GM12878 (cell line): Measurements from ENCODE around the gene PEX11A. TPM values are rescaled to one million over a fixed set of nuclear protein-coding genes. Genes with fewer than 3 reads are reported as not detected.
A peak's percentile ranks its signal among the peaks of the same experiment; 100 is the strongest.

Experiments
- ATAC-seq: fragments of 200-7000 bp; cut with Tn5 transposase; 3 replicates; pipeline ENCODE4 v1.9.1; 2020; ENCODE audit warnings: mild to moderate bottlenecking, moderate library complexity
- BruUV-seq: library from RNA; stranded (reverse); fragments of 400-500 nt; replicated peaks from 2 replicates; lab custom pipeline; 2021; lab: Mats Ljungman, UMichigan
- CTCF ChIA-PET: fragments of 300-600 bp; sonication (Branson Sonifier 250); formaldehyde crosslinking; extraction: SDS; loops from one replicate; lab custom pipeline; 2021; ENCODE audit warnings: inconsistent platforms; lab: Yijun Ruan, JAX
- POLR2A ChIA-PET: fragments of 350-600 bp; formaldehyde crosslinking; extraction: SDS; loops from one replicate; lab custom pipeline; 2021; ENCODE audit warnings: inconsistent platforms; lab: Charles Lee
- RAD21 ChIA-PET: fragments of 300-600 bp; sonication (Branson Sonifier 250); formaldehyde crosslinking; loops from one replicate; lab custom pipeline; 2023; ENCODE audit warnings: antibody characterized with exemption; ENCODE audit not compliant: unreplicated experiment; lab: Charles Lee
- SMC1A ChIA-PET: fragments of 300-600 bp; sonication (Branson Sonifier 250); formaldehyde crosslinking; loops from one replicate; lab custom pipeline; 2023; ENCODE audit not compliant: unreplicated experiment, uncharacterized antibody; lab: Charles Lee
- DNase-seq: peaks from one replicate; pipeline ENCODE4 v3.0.0-alpha.2; 2011; ENCODE audit warnings: low read depth, low spot score
- FAIRE-seq: peaks from 3 replicates; lab custom pipeline; 2011; peaks lifted over from hg19 to GRCh38; lab: Jason Lieb, UNC
- H2AFZ ChIP-seq: 2 replicates; pipeline ENCODE4 v1.6.0; 2011; ENCODE audit warnings: low read depth, low read length, control low read depth; ENCODE audit not compliant: control insufficient read depth
- H3K27ac ChIP-seq: 2 replicates; pipeline ENCODE4 v1.5.1; 2011; ENCODE audit warnings: control low read depth; ENCODE audit not compliant: control insufficient read depth, insufficient read depth
- H3K27me3 ChIP-seq, 2 experiments: replicated peaks in 1 of 2; 2 replicates each; pipeline versions ENCODE4 v1.6.0 to v1.6.1; 2011; ENCODE audit warnings: low read length in 1 of 2; ENCODE audit not compliant: control insufficient read depth in 2 of 2, insufficient read depth in 2 of 2
- H3K36me3 ChIP-seq, 2 experiments: 2 replicates each; pipeline ENCODE4 v1.5.1; 2011; ENCODE audit warnings: low read length in 1 of 2; ENCODE audit not compliant: control insufficient read depth in 2 of 2, insufficient read depth in 2 of 2
- H3K4me1 ChIP-seq: 2 replicates; pipeline ENCODE4 v1.6.1; 2011; ENCODE audit warnings: mild to moderate bottlenecking, low read length, moderate library complexity, mixed read lengths; ENCODE audit not compliant: control insufficient read depth, insufficient read depth
- H3K4me2 ChIP-seq: 2 replicates; pipeline ENCODE4 v1.6.0; 2011; ENCODE audit warnings: control low read depth; ENCODE audit not compliant: control insufficient read depth, insufficient read depth
- H3K4me3 ChIP-seq: fragments of 200-600 bp; sonication (generic); 2 replicates; pipeline ENCODE4 v1.5.1; 2016
- H3K79me2 ChIP-seq: 2 replicates; pipeline ENCODE4 v1.6.0; 2011; ENCODE audit warnings: low read length; ENCODE audit not compliant: control insufficient read depth, insufficient read depth
- H3K9ac ChIP-seq: 2 replicates; pipeline ENCODE4 v1.8.0; 2011; ENCODE audit warnings: low read length, control low read depth, mixed read lengths; ENCODE audit not compliant: control insufficient read depth, insufficient read depth
- H3K9me3 ChIP-seq: replicated peaks from 3 replicates; pipeline ENCODE4 v1.5.1; 2011; ENCODE audit warnings: mild to moderate bottlenecking, low read length; ENCODE audit not compliant: control insufficient read depth, insufficient read depth
- H4K20me1 ChIP-seq: 2 replicates; pipeline ENCODE4 v1.6.0; 2011; ENCODE audit not compliant: control insufficient read depth, insufficient read depth
- JUND ChIP-seq: IDR thresholded peaks from 2 replicates; pipeline ENCODE4 v1.6.1; 2012; ENCODE audit warnings: low read depth, mild to moderate bottlenecking, low read length, improper control_type of control experiment, moderate library complexity
- POLR2A ChIP-seq: IDR thresholded peaks from 2 replicates; pipeline ENCODE4 v1.6.1; 2011; ENCODE audit warnings: low read depth, mild to moderate bottlenecking, low read length
- WGBS: methylation state at CpG from one replicate; pipeline ENCODE4 v1.1.6; 2016; ENCODE audit warnings: low lambda C conversion rate; ENCODE audit not compliant: insufficient replicate concordance, insufficient coverage; ENCODE audit errors: missing lambda C conversion rate; 5-methylcytosine and 5-hydroxymethylcytosine counted together
- in situ Hi-C: fragments of 300-500 bp; cut with MboI; formaldehyde crosslinking; loops from 9 replicates; pipeline ENCODE4 v1.14.3; 2018; ENCODE audit warnings: mixed read lengths
- intact Hi-C: fragments of 100-400 bp; cut with micrococcal nuclease; formaldehyde crosslinking; loops from one replicate; pipeline ENCODE4 v1.14.2; 2022; ENCODE audit not compliant: unreplicated experiment
- polyA plus RNA-seq, 11 experiments: library from polyadenylated mRNA; depleted of rRNA in 4 of 11; unstranded in 6 of 11; stranded (reverse) in 5 of 11; fragments of >200 nt; fragmentation: Nextera tagmentation in 4 of 11; fragmentation: Illumina TruSeq in 1 of 11; extraction: Ambion mirVana in 4 of 11; extraction: Trizol in 1 of 11; gene quantifications; 1 replicate in 1 of 11; 2 replicates in 10 of 11; pipeline versions ENCODE4 v1.2.1 to v1.2.3, GENCODE V29; 2011 to 2016; ENCODE audit warnings: inconsistent platforms in 2 of 11, missing spikeins in 2 of 11, low read depth in 1 of 11
- small RNA-seq: library from RNA; depleted of rRNA; stranded (forward); fragments of <200 nt; gene quantifications from one replicate; pipeline ENCODE3, GENCODE V24; 2014
- total RNA-seq, 4 experiments: library from RNA; depleted of rRNA in 3 of 4; stranded (reverse); fragments of >200 nt in 3 of 4; fragmentation: Illumina TruSeq in 1 of 4; extraction: Trizol in 1 of 4; gene quantifications; 2 replicates each; pipeline versions ENCODE4 v1.2.1 to v1.2.3, GENCODE V29; 2013 to 2021

The PEX11A gene
- total and polyA plus RNA-seq, 10 of the 15 experiments (the other 5 are each of a cell fraction or from before 2014, with no cell fraction given): 1.4 to 2.8 (median 2.0) TPM

DNA sequence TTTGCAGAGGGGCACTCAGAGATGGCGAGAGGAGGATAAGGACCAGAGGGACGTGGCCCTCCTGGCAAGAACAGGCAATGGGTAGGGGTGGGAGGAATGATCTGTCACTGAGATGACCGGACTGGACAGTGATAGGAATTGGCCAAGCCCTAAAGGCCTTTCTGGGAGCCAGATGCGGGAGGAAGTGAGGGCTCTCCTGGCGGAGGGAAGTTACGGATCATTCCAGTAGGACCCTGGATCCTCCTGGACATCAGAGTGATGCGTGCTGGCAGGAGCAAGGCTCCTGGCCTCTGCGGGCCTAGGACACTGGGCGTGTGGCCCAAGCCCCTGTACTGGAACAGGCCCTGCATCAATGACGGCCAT lies 58.7 kb downstream of the PEX11A start:
- no peaks in the 10 kb centered on the region for H3K27me3 ChIP-seq
- H3K79me2 ChIP-seq: no peaks in the 10 kb centered on the region
- H3K9me3 ChIP-seq: no peaks in the 10 kb centered on the region; the same call in 2 of the 3 replicates
- H3K4me2 ChIP-seq: no peak overlapping the region
- ChIA-PET CTCF (no interaction called here), SMC1A (no interaction called here), POLR2A (no interaction called here), RAD21 (no interaction called here)
- 90% methylated on average over 10 of the region's 10 CpGs for WGBS
- no peaks in the 10 kb centered on the region for H3K4me1 ChIP-seq
- BruUV-seq: no TSS peak
- TF ChIP-seq POLR2A (0 out of 2 replicates have a peak, but pooled peaks have one; percentile 26), JUND (no peak)
- in situ Hi-C loops: no loop called here
- no peak overlapping the region for H3K27ac ChIP-seq
- intact Hi-C loops: no loop called here
- ATAC-seq: no peak; the same call in 2 of the 3 replicates
- no peak for FAIRE-seq
- H4K20me1 ChIP-seq: no peaks in the 10 kb centered on the region
- no peak overlapping the region for H2AFZ ChIP-seq
- no peak overlapping the region for H3K9ac ChIP-seq
- DNase-seq: no peak
- H3K4me3 ChIP-seq: no peak overlapping the region
- H3K36me3 ChIP-seq: peaks cover 12 to 27% of the 10 kb centered on the region in 2 experiments

Small RNAs within 50 kb of the gene (small RNA-seq; reads per million reads assigned to genes)
- gene RNU6-132P: not detected

Other genes starting within 250 kb of the PEX11A start
Only the 7 nearest of the 10 such genes appear.
- gene TICRR, start 115.3 kb downstream of the PEX11A start, total RNA-seq (2014; rRNA removed): 11.4 and 12.6 TPM in 2 replicates
- 10.6 and 11.0 TPM in 2 replicates for gene TICRR, start 115.3 kb downstream of the PEX11A start, total RNA-seq (2014; rRNA removed; fragmentation: Illumina TruSeq; extraction: Trizol)
- 18.8 and 21.5 TPM in 2 replicates for gene TICRR, start 115.3 kb downstream of the PEX11A start, total RNA-seq (2021)
- 9.4 and 11.9 TPM in 2 replicates for gene TICRR, start 115.3 kb downstream of the PEX11A start, polyA plus RNA-seq (2011; rRNA removed)
- 14.8 and 16.8 TPM in 2 replicates for gene TICRR, start 115.3 kb downstream of the PEX11A start, polyA plus RNA-seq (2014; fragmentation: Illumina TruSeq; extraction: Trizol)
- gene TICRR, start 115.3 kb downstream of the PEX11A start, polyA plus RNA-seq (2014; fragmentation: Nextera tagmentation; extraction: Ambion mirVana): 1 to 10 TPM in 1 of 2 experiments, under 1 TPM in 1; 0.58 to 1.1 TPM
- gene TICRR, start 115.3 kb downstream of the PEX11A start, polyA plus RNA-seq (2014; rRNA removed): 14.0 and 14.8 TPM in 2 replicates
- 10 to 100 TPM in 1 of 2 experiments, 1 to 10 TPM in 1; 9.3 to 10.3 TPM for gene TICRR, start 115.3 kb downstream of the PEX11A start, polyA plus RNA-seq (2016; fragmentation: Nextera tagmentation; extraction: Ambion mirVana)
- 0.05 and 0.11 TPM in 2 replicates for gene KIF7, start 35.3 kb downstream of the PEX11A start, total RNA-seq (2014; rRNA removed)
- gene KIF7, start 35.3 kb downstream of the PEX11A start, total RNA-seq (2014; rRNA removed; fragmentation: Illumina TruSeq; extraction: Trizol): 0.04 TPM in 1 of 2 replicates, not detected in the other
- gene KIF7, start 35.3 kb downstream of the PEX11A start, total RNA-seq (2021): 0.16 and 0.36 TPM in 2 replicates
- 0.14 and 0.26 TPM in 2 replicates for gene KIF7, start 35.3 kb downstream of the PEX11A start, polyA plus RNA-seq (2011; rRNA removed)
- 0.01 TPM in 1 of 2 replicates, not detected in the other for gene KIF7, start 35.3 kb downstream of the PEX11A start, polyA plus RNA-seq (2014; fragmentation: Illumina TruSeq; extraction: Trizol)
- not detected for gene KIF7, start 35.3 kb downstream of the PEX11A start, polyA plus RNA-seq (2014; fragmentation: Nextera tagmentation; extraction: Ambion mirVana)
- 0.09 and 0.18 TPM in 2 replicates for gene KIF7, start 35.3 kb downstream of the PEX11A start, polyA plus RNA-seq (2014; rRNA removed)
- gene KIF7, start 35.3 kb downstream of the PEX11A start, polyA plus RNA-seq (2016; fragmentation: Nextera tagmentation; extraction: Ambion mirVana): under 1 TPM; 0.04 to 0.11 TPM
- gene PLIN1, start 11.4 kb downstream of the PEX11A start, total RNA-seq (2014; rRNA removed): 0.11 TPM in 1 of 2 replicates, not detected in the other
- gene PLIN1, start 11.4 kb downstream of the PEX11A start, total RNA-seq (2014; rRNA removed; fragmentation: Illumina TruSeq; extraction: Trizol): not detected in 2 replicates
- 0.08 TPM in 1 of 2 replicates, not detected in the other for gene PLIN1, start 11.4 kb downstream of the PEX11A start, total RNA-seq (2021)
- gene PLIN1, start 11.4 kb downstream of the PEX11A start, polyA plus RNA-seq (2011; rRNA removed): 0.24 TPM in 1 of 2 replicates, not detected in the other
- gene PLIN1, start 11.4 kb downstream of the PEX11A start, polyA plus RNA-seq (2014; fragmentation: Illumina TruSeq; extraction: Trizol): not detected in 2 replicates
- under 1 TPM; 0.05 to 0.13 TPM for gene PLIN1, start 11.4 kb downstream of the PEX11A start, polyA plus RNA-seq (2014; fragmentation: Nextera tagmentation; extraction: Ambion mirVana)
- not detected in 2 replicates for gene PLIN1, start 11.4 kb downstream of the PEX11A start, polyA plus RNA-seq (2014; rRNA removed)
- not detected for gene PLIN1, start 11.4 kb downstream of the PEX11A start, polyA plus RNA-seq (2016; fragmentation: Nextera tagmentation; extraction: Ambion mirVana)
- gene WDR93, start 57 bp upstream of the PEX11A start, total RNA-seq (2014; rRNA removed): not detected in 2 replicates
- gene WDR93, start 57 bp upstream of the PEX11A start, total RNA-seq (2014; rRNA removed; fragmentation: Illumina TruSeq; extraction: Trizol): not detected in 2 replicates
- not detected in 2 replicates for gene WDR93, start 57 bp upstream of the PEX11A start, total RNA-seq (2021)
- gene WDR93, start 57 bp upstream of the PEX11A start, polyA plus RNA-seq (2011; rRNA removed): not detected in 2 replicates
- not detected in 2 replicates for gene WDR93, start 57 bp upstream of the PEX11A start, polyA plus RNA-seq (2014; fragmentation: Illumina TruSeq; extraction: Trizol)
- not detected for gene WDR93, start 57 bp upstream of the PEX11A start, polyA plus RNA-seq (2014; fragmentation: Nextera tagmentation; extraction: Ambion mirVana)
- not detected in 2 replicates for gene WDR93, start 57 bp upstream of the PEX11A start, polyA plus RNA-seq (2014; rRNA removed)
- gene WDR93, start 57 bp upstream of the PEX11A start, polyA plus RNA-seq (2016; fragmentation: Nextera tagmentation; extraction: Ambion mirVana): not detected
- 0.73 and 0.82 TPM in 2 replicates for gene MESP1, start 60.5 kb upstream of the PEX11A start, total RNA-seq (2014; rRNA removed)
- 0.04 and 0.14 TPM in 2 replicates for gene MESP1, start 60.5 kb upstream of the PEX11A start, total RNA-seq (2014; rRNA removed; fragmentation: Illumina TruSeq; extraction: Trizol)
- 0.27 and 1.1 TPM in 2 replicates for gene MESP1, start 60.5 kb upstream of the PEX11A start, total RNA-seq (2021)
- gene MESP1, start 60.5 kb upstream of the PEX11A start, polyA plus RNA-seq (2011; rRNA removed): 0.24 and 0.45 TPM in 2 replicates
- gene MESP1, start 60.5 kb upstream of the PEX11A start, polyA plus RNA-seq (2014; fragmentation: Illumina TruSeq; extraction: Trizol): 0.09 TPM in 1 of 2 replicates, not detected in the other
- not detected for gene MESP1, start 60.5 kb upstream of the PEX11A start, polyA plus RNA-seq (2014; fragmentation: Nextera tagmentation; extraction: Ambion mirVana)
- 0.19 and 0.20 TPM in 2 replicates for gene MESP1, start 60.5 kb upstream of the PEX11A start, polyA plus RNA-seq (2014; rRNA removed)
- under 1 TPM; 0.70 to 1.00 TPM for gene MESP1, start 60.5 kb upstream of the PEX11A start, polyA plus RNA-seq (2016; fragmentation: Nextera tagmentation; extraction: Ambion mirVana)
- not detected in 2 replicates for gene MESP2, start 85.6 kb upstream of the PEX11A start, total RNA-seq (2014; rRNA removed)
- gene MESP2, start 85.6 kb upstream of the PEX11A start, total RNA-seq (2014; rRNA removed; fragmentation: Illumina TruSeq; extraction: Trizol): not detected in 2 replicates
- gene MESP2, start 85.6 kb upstream of the PEX11A start, total RNA-seq (2021): not detected in 2 replicates
- gene MESP2, start 85.6 kb upstream of the PEX11A start, polyA plus RNA-seq (2011; rRNA removed): not detected in 2 replicates
- not detected in 2 replicates for gene MESP2, start 85.6 kb upstream of the PEX11A start, polyA plus RNA-seq (2014; fragmentation: Illumina TruSeq; extraction: Trizol)
- gene MESP2, start 85.6 kb upstream of the PEX11A start, polyA plus RNA-seq (2014; fragmentation: Nextera tagmentation; extraction: Ambion mirVana): not detected
- gene MESP2, start 85.6 kb upstream of the PEX11A start, polyA plus RNA-seq (2014; rRNA removed): 0.04 TPM in 1 of 2 replicates, not detected in the other
- not detected for gene MESP2, start 85.6 kb upstream of the PEX11A start, polyA plus RNA-seq (2016; fragmentation: Nextera tagmentation; extraction: Ambion mirVana)
- not detected in 2 replicates for gene ANPEP, start 124.1 kb upstream of the PEX11A start, total RNA-seq (2014; rRNA removed)
- not detected in 2 replicates for gene ANPEP, start 124.1 kb upstream of the PEX11A start, total RNA-seq (2014; rRNA removed; fragmentation: Illumina TruSeq; extraction: Trizol)
- gene ANPEP, start 124.1 kb upstream of the PEX11A start, total RNA-seq (2021): 0.58 and 0.87 TPM in 2 replicates
- gene ANPEP, start 124.1 kb upstream of the PEX11A start, polyA plus RNA-seq (2011; rRNA removed): not detected in 2 replicates
- 0.05 and 0.18 TPM in 2 replicates for gene ANPEP, start 124.1 kb upstream of the PEX11A start, polyA plus RNA-seq (2014; fragmentation: Illumina TruSeq; extraction: Trizol)
- not detected for gene ANPEP, start 124.1 kb upstream of the PEX11A start, polyA plus RNA-seq (2014; fragmentation: Nextera tagmentation; extraction: Ambion mirVana)
- not detected in 2 replicates for gene ANPEP, start 124.1 kb upstream of the PEX11A start, polyA plus RNA-seq (2014; rRNA removed)
- under 1 TPM; 0.19 to 0.24 TPM for gene ANPEP, start 124.1 kb upstream of the PEX11A start, polyA plus RNA-seq (2016; fragmentation: Nextera tagmentation; extraction: Ambion mirVana)